ENCODE data around the gene CHMP5.

DNA sequence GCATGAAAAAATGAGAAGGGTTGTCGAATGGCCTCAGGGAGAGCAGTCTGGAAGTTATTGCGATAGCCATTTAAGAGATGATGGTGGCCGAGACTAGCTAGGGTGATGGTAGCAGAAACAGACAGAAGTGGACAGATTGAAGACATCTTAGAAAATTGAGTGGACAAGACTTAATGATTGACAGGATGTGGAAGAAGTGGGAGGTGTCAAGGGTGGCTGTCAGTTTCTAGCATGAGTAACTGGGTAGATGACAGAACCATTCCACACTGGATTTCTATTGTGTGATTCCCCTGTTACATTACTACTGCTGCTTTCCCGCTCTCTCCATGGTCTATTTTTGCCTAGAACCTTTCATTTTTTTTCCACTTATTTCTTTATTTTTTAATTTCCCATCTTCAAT, 12.6 kb downstream of the CHMP5 start:
- no peak for TF ChIP-seq POLR2A (IDR thresholded peaks at IDR 0.05; ENCODE audit: low read depth, low read length)
- no peak for TF ChIP-seq POLR2AphosphoS5 (IDR thresholded peaks at IDR 0.05; ENCODE audit: low read depth, low read length)
- TF ChIP-seq TAF1 (IDR thresholded peaks at IDR 0.05; ENCODE audit: borderline replicate concordance, low read depth, low read length): no peak
